ENCODE data around the gene ATP2C1. TPM values are rescaled to one million over a fixed set of nuclear protein-coding genes. Genes with fewer than 3 reads are reported as not detected.

Gene ATP2C1
- total and polyA plus RNA-seq, 2 donors, result 40.6 to 60.2 TPM

GRCh38 chr3:130975251-130975650, 81.4 kb downstream of the ATP2C1 start:
- no peaks in the 10 kb centered on the region for H3K27me3 ChIP-seq (ENCODE audit: control insufficient read depth in 2 of 2, insufficient read depth in 1 of 2, low read length in 1 of 2)
- no peak overlapping the region for H3K27ac ChIP-seq (ENCODE audit: low read depth in 1 of 2, low read length in 1 of 2)
- 98% methylated on average over 3 of the region's 3 CpGs for WGBS
- no peaks in the 10 kb centered on the region for H3K9me3 ChIP-seq (ENCODE audit: control insufficient read depth in 2 of 2, insufficient read depth in 1 of 2, low read length in 1 of 2)
- H3K4me1 ChIP-seq (ENCODE audit: control insufficient read depth in 2 of 2, insufficient read depth in 2 of 2, low read length in 2 of 2), result no peaks in the 10 kb centered on the region
- H3K36me3 ChIP-seq (ENCODE audit: control insufficient read depth in 2 of 2, insufficient read depth in 2 of 2, low read length in 1 of 2), result peaks cover 13 to 30% of the 10 kb centered on the region in 2 donors
- no peak overlapping the region for H3K4me3 ChIP-seq (ENCODE audit: low read length in 2 of 2)
- no peak for DNase-seq (ENCODE audit: low read depth in 6 of 9, low spot score in 9 of 9)

DNA sequence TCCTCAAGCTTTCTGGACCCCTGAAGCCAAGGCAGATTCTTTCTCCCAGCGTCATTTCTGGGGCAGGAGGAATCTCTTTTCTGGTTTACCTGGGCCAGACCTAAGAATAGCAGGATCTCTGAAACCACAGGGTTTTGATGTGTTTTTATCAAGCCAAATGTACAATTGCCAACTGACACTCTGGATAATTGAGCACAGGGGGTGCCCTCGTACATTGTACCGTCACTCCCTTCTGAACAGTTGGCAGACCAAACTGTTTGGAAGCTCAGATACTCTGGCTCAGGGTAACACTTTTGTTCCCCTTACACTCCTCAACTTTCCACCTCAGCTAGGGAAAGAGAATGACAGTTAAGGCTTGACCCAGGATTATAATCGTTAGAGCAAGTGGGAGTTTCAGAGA, 82.8 kb downstream of the ATP2C1 start:
- Histone ChIP-seq H3K9me3 (ENCODE audit: control insufficient read depth in 2 of 2, insufficient read depth in 1 of 2, low read length in 1 of 2) (no peaks in the 10 kb centered on the region), H3K4me3 (ENCODE audit: low read length in 2 of 2) (no peak overlapping the region), H3K36me3 (ENCODE audit: control insufficient read depth in 2 of 2, insufficient read depth in 2 of 2, low read length in 1 of 2) (peaks cover 10 to 30% of the 10 kb centered on the region in 2 donors), H3K27ac (ENCODE audit: low read depth in 1 of 2, low read length in 1 of 2) (no peak overlapping the region), H3K4me1 (ENCODE audit: control insufficient read depth in 2 of 2, insufficient read depth in 2 of 2, low read length in 2 of 2) (no peaks in the 10 kb centered on the region), H3K27me3 (ENCODE audit: control insufficient read depth in 2 of 2, insufficient read depth in 1 of 2, low read length in 1 of 2) (no peaks in the 10 kb centered on the region)
- no peak for DNase-seq (ENCODE audit: low read depth in 6 of 9, low spot score in 9 of 9)
- 95% methylated on average over 4 of the region's 4 CpGs for WGBS

GRCh38 chr3:130979117-130979516, 85.2 kb downstream of the ATP2C1 start:
- H3K27me3 ChIP-seq (ENCODE audit: control insufficient read depth in 2 of 2, insufficient read depth in 1 of 2, low read length in 1 of 2), result no peaks in the 10 kb centered on the region
- DNase-seq (ENCODE audit: low read depth in 6 of 9, low spot score in 9 of 9), result no peak
- H3K27ac ChIP-seq (ENCODE audit: low read depth in 1 of 2, low read length in 1 of 2), result no peak overlapping the region
- H3K4me3 ChIP-seq (ENCODE audit: low read length in 2 of 2), result no peak overlapping the region
- no peaks in the 10 kb centered on the region for H3K4me1 ChIP-seq (ENCODE audit: control insufficient read depth in 2 of 2, insufficient read depth in 2 of 2, low read length in 2 of 2)
- peaks cover 7 to 21% of the 10 kb centered on the region in 2 donors for H3K36me3 ChIP-seq (ENCODE audit: control insufficient read depth in 2 of 2, insufficient read depth in 2 of 2, low read length in 1 of 2)
- 97% methylated on average over 2 of the region's 2 CpGs for WGBS
- no peaks in the 10 kb centered on the region for H3K9me3 ChIP-seq (ENCODE audit: control insufficient read depth in 2 of 2, insufficient read depth in 1 of 2, low read length in 1 of 2)

- no peak for DNase-seq (ENCODE audit: low read depth in 6 of 9, low spot score in 9 of 9)
- H3K4me3 ChIP-seq (ENCODE audit: low read length in 2 of 2), result no peak overlapping the region
- no peak overlapping the region for H3K27ac ChIP-seq (ENCODE audit: low read depth in 1 of 2, low read length in 1 of 2)
- H3K9me3 ChIP-seq (ENCODE audit: control insufficient read depth in 2 of 2, insufficient read depth in 1 of 2, low read length in 1 of 2), result no peaks in the 10 kb centered on the region
- H3K4me1 ChIP-seq (ENCODE audit: control insufficient read depth in 2 of 2, insufficient read depth in 2 of 2, low read length in 2 of 2), result no peaks in the 10 kb centered on the region
- H3K36me3 ChIP-seq (ENCODE audit: control insufficient read depth in 2 of 2, insufficient read depth in 2 of 2, low read length in 1 of 2), result peaks cover 3 to 9% of the 10 kb centered on the region in 2 donors
- WGBS, result 98% methylated on average over 2 of the region's 2 CpGs
- no peaks in the 10 kb centered on the region for H3K27me3 ChIP-seq (ENCODE audit: control insufficient read depth in 2 of 2, insufficient read depth in 1 of 2, low read length in 1 of 2)
Observed at GRCh38 chr3:130981469-130981868, 87.6 kb downstream of the ATP2C1 start.

- no peaks in the 10 kb centered on the region for H3K9me3 ChIP-seq (ENCODE audit: control insufficient read depth in 2 of 2, insufficient read depth in 1 of 2, low read length in 1 of 2)
- peaks cover 18 to 28% of the 10 kb centered on the region in 2 donors for H3K36me3 ChIP-seq (ENCODE audit: control insufficient read depth in 2 of 2, insufficient read depth in 2 of 2, low read length in 1 of 2)
- WGBS, result 78% methylated on average over 5 of the region's 5 CpGs
- no peaks in the 10 kb centered on the region for H3K4me1 ChIP-seq (ENCODE audit: control insufficient read depth in 2 of 2, insufficient read depth in 2 of 2, low read length in 2 of 2)
- no peak for DNase-seq (ENCODE audit: low read depth in 6 of 9, low spot score in 9 of 9)
- H3K27me3 ChIP-seq (ENCODE audit: control insufficient read depth in 2 of 2, insufficient read depth in 1 of 2, low read length in 1 of 2), result no peaks in the 10 kb centered on the region
- no peak overlapping the region for H3K27ac ChIP-seq (ENCODE audit: low read depth in 1 of 2, low read length in 1 of 2)
- no peak overlapping the region for H3K4me3 ChIP-seq (ENCODE audit: low read length in 2 of 2)
Observed at GRCh38 chr3:130990282-130990681, 96.4 kb downstream of the ATP2C1 start.

DNA sequence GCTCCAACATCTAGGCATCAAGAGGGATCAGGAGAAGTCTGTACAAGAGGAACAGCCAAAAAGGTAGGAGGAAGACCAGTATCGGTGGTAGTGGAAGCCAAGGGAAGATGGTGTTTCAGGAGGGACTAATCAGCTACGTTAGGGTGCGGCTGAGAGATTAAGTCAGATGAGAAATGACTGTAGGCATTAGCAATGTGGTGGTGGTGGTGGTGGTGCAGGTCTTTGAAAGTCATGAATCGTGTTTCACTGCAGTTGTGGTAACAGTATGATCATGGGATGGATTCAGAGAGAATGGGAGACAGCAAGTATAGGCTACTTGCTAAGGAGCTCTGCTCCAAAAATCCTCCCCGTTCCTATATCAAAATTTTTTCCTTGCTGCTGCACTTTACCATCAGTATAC, 97.2 kb downstream of the ATP2C1 start:
- no peak overlapping the region for H3K27ac ChIP-seq (ENCODE audit: low read depth in 1 of 2, low read length in 1 of 2)
- no peaks in the 10 kb centered on the region for H3K4me1 ChIP-seq (ENCODE audit: control insufficient read depth in 2 of 2, insufficient read depth in 2 of 2, low read length in 2 of 2)
- no peak overlapping the region for H3K4me3 ChIP-seq (ENCODE audit: low read length in 2 of 2)
- over 99% methylated on average over 5 of the region's 5 CpGs for WGBS
- no peak for DNase-seq (ENCODE audit: low read depth in 6 of 9, low spot score in 9 of 9)
- H3K9me3 ChIP-seq (ENCODE audit: control insufficient read depth in 2 of 2, insufficient read depth in 1 of 2, low read length in 1 of 2), result no peaks in the 10 kb centered on the region
- H3K36me3 ChIP-seq (ENCODE audit: control insufficient read depth in 2 of 2, insufficient read depth in 2 of 2, low read length in 1 of 2), result peaks cover 22 to 28% of the 10 kb centered on the region in 2 donors
- no peaks in the 10 kb centered on the region for H3K27me3 ChIP-seq (ENCODE audit: control insufficient read depth in 2 of 2, insufficient read depth in 1 of 2, low read length in 1 of 2)

GRCh38 chr3:130992344-130992743, 98.5 kb downstream of the ATP2C1 start:
- Histone ChIP-seq H3K27me3 (ENCODE audit: control insufficient read depth in 2 of 2, insufficient read depth in 1 of 2, low read length in 1 of 2) (no peaks in the 10 kb centered on the region), H3K4me1 (ENCODE audit: control insufficient read depth in 2 of 2, insufficient read depth in 2 of 2, low read length in 2 of 2) (no peaks in the 10 kb centered on the region), H3K4me3 (ENCODE audit: low read length in 2 of 2) (no peak overlapping the region), H3K27ac (ENCODE audit: low read depth in 1 of 2, low read length in 1 of 2) (no peak overlapping the region), H3K36me3 (ENCODE audit: control insufficient read depth in 2 of 2, insufficient read depth in 2 of 2, low read length in 1 of 2) (peaks cover 22 to 37% of the 10 kb centered on the region in 2 donors), H3K9me3 (ENCODE audit: control insufficient read depth in 2 of 2, insufficient read depth in 1 of 2, low read length in 1 of 2) (no peaks in the 10 kb centered on the region)
- no peak for DNase-seq (ENCODE audit: low read depth in 6 of 9, low spot score in 9 of 9)
- WGBS, result 96% methylated on average over 3 of the region's 3 CpGs

DNA sequence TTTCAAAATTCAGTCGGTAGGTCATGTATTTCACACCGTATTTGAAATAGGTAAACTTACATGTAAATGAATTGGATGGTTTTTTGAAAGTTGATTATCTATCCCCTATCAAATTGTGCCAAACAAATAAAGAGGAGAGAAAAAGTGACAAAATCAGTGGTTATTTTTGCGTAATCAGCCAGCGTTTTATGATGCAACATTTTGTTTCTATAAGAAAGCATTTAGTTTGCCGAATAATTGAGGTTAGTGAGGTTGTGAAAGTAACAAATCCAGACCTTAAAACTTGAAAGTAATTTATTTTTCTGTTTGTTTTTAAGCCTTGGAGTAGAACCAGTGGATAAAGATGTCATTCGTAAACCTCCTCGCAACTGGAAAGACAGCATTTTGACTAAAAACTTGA, 103.4 kb downstream of the ATP2C1 start:
- no peaks in the 10 kb centered on the region for H3K4me1 ChIP-seq (ENCODE audit: control insufficient read depth in 2 of 2, insufficient read depth in 2 of 2, low read length in 2 of 2)
- 97% methylated on average over 7 of the region's 7 CpGs for WGBS
- DNase-seq (ENCODE audit: low read depth in 6 of 9, low spot score in 9 of 9), result no peak
- H3K36me3 ChIP-seq (ENCODE audit: control insufficient read depth in 2 of 2, insufficient read depth in 2 of 2, low read length in 1 of 2), result peaks cover 15 to 48% of the 10 kb centered on the region in 2 donors
- no peaks in the 10 kb centered on the region for H3K9me3 ChIP-seq (ENCODE audit: control insufficient read depth in 2 of 2, insufficient read depth in 1 of 2, low read length in 1 of 2)
- no peak overlapping the region for H3K27ac ChIP-seq (ENCODE audit: low read depth in 1 of 2, low read length in 1 of 2)
- no peak overlapping the region for H3K4me3 ChIP-seq (ENCODE audit: low read length in 2 of 2)
- no peaks in the 10 kb centered on the region for H3K27me3 ChIP-seq (ENCODE audit: control insufficient read depth in 2 of 2, insufficient read depth in 1 of 2, low read length in 1 of 2)

- H3K9me3 ChIP-seq (ENCODE audit: control insufficient read depth in 2 of 2, insufficient read depth in 1 of 2, low read length in 1 of 2), result no peaks in the 10 kb centered on the region
- peaks cover 4 to 38% of the 10 kb centered on the region in 2 donors for H3K36me3 ChIP-seq (ENCODE audit: control insufficient read depth in 2 of 2, insufficient read depth in 2 of 2, low read length in 1 of 2)
- H3K4me1 ChIP-seq (ENCODE audit: control insufficient read depth in 2 of 2, insufficient read depth in 2 of 2, low read length in 2 of 2), result no peaks in the 10 kb centered on the region
- no peak overlapping the region for H3K4me3 ChIP-seq (ENCODE audit: low read length in 2 of 2)
- no peak overlapping the region for H3K27ac ChIP-seq (ENCODE audit: low read depth in 1 of 2, low read length in 1 of 2)
- DNase-seq (ENCODE audit: low read depth in 6 of 9, low spot score in 9 of 9), result no peak
- 100% methylated on average over 1 of the region's 1 CpG for WGBS
- no peaks in the 10 kb centered on the region for H3K27me3 ChIP-seq (ENCODE audit: control insufficient read depth in 2 of 2, insufficient read depth in 1 of 2, low read length in 1 of 2)
Observed at GRCh38 chr3:131001071-131001470, 107.2 kb downstream of the ATP2C1 start.

- Histone ChIP-seq H3K27ac (ENCODE audit: low read depth in 1 of 2, low read length in 1 of 2) (no peak overlapping the region), H3K4me3 (ENCODE audit: low read length in 2 of 2) (no peak overlapping the region), H3K4me1 (ENCODE audit: control insufficient read depth in 2 of 2, insufficient read depth in 2 of 2, low read length in 2 of 2) (no peaks in the 10 kb centered on the region), H3K36me3 (ENCODE audit: control insufficient read depth in 2 of 2, insufficient read depth in 2 of 2, low read length in 1 of 2) (peaks cover 3 to 33% of the 10 kb centered on the region in 2 donors), H3K9me3 (ENCODE audit: control insufficient read depth in 2 of 2, insufficient read depth in 1 of 2, low read length in 1 of 2) (no peaks in the 10 kb centered on the region), H3K27me3 (ENCODE audit: control insufficient read depth in 2 of 2, insufficient read depth in 1 of 2, low read length in 1 of 2) (no peaks in the 10 kb centered on the region)
- 100% methylated on average over 1 of the region's 1 CpG for WGBS
- DNase-seq (ENCODE audit: low read depth in 6 of 9, low spot score in 9 of 9), result no peak
Observed at GRCh38 chr3:131004603-131005002, 110.7 kb downstream of the ATP2C1 start.

Measured in thymus (tissue), 11 donors.